ENCODE data around the gene ATP13A4.

Gene ATP13A4

GRCh38 chr3:193391902-193392301, 162.8 kb downstream of the ATP13A4 start:
- no peak for DNase-seq

- no peak for DNase-seq
Measured at GRCh38 chr3:193389335-193389734, 165.4 kb downstream of the ATP13A4 start.

- no peak for DNase-seq
Measured at GRCh38 chr3:193388361-193388760, 166.3 kb downstream of the ATP13A4 start.

GRCh38 chr3:193387596-193387995, 167.1 kb downstream of the ATP13A4 start:
- no peak for DNase-seq

GRCh38 chr3:193378706-193379105, 176.0 kb downstream of the ATP13A4 start, which contains the start of gene ATP13A5:
ATP13A5 (minus strand) TSS chr3:193378753; CDS start chr3:193378725, 28 bp downstream.
- no peak for DNase-seq

GRCh38 chr3:193377591-193377990, 177.1 kb downstream of the ATP13A4 start:
- DNase-seq: no peak

GRCh38 chr3:193375614-193376013, 179.1 kb downstream of the ATP13A4 start:
- no peak for DNase-seq

- DNase-seq: no peak
Measured at GRCh38 chr3:193372783-193373182, 181.9 kb downstream of the ATP13A4 start.

GRCh38 chr3:193367868-193368267, 186.8 kb downstream of the ATP13A4 start:
- DNase-seq: no peak

- DNase-seq: no peak
Measured at GRCh38 chr3:193357291-193357690, 197.4 kb downstream of the ATP13A4 start.

GRCh38 chr3:193354423-193354822, 200.3 kb downstream of the ATP13A4 start:
- DNase-seq: no peak
